ENCODE measurements around the gene SETD9.

The SETD9 gene

GRCh38 chr5:56900395-56900794, 9.0 kb upstream of the SETD9 start:
- no peak for TF ChIP-seq CTCF (IDR thresholded peaks at IDR 0.05)
- no peak for DNase-seq
- intact Hi-C loops (cut with DNase I; ENCODE audit: low total_unique reads): loop anchor here (5.0 kb wide), 1 partner anchor 322 kb away; no protein-coding TSS in a partner anchor
- Histone ChIP-seq H3K36me3 (no peaks in the 10 kb centered on the region), H3K4me1 (no peaks in the 10 kb centered on the region), H3K27ac (no peak overlapping the region), H3K27me3 (peaks cover 0 to 2% of the 10 kb centered on the region in 2 donors), H3K4me3 (no peak overlapping the region), H3K9me3 (no peaks in the 10 kb centered on the region)

GRCh38 chr5:56900858-56901578, 8.4 kb upstream of the SETD9 start:
- peak; percentile 64 to 68 for TF ChIP-seq CTCF (IDR thresholded peaks at IDR 0.05)
- DNase-seq: no peak

GRCh38 chr5:56908942-56909293, 478 bp upstream of the SETD9 start:
- Histone ChIP-seq H3K9me3 (no peaks in the 10 kb centered on the region), H3K4me1 (peaks cover 0 to 10% (median 4%) of the 10 kb centered on the region in 4 donors), H3K27ac (peak overlapping the region; percentile 92 to 94), H3K36me3 (no peaks in the 10 kb centered on the region), H3K4me3 (peak overlapping the region; percentile 67 to 74), H3K27me3 (peaks cover 0 to 2% of the 10 kb centered on the region in 2 donors)
- DNase-seq: peak in 1 of 2 donors; percentile 76
- intact Hi-C loops (cut with DNase I; ENCODE audit: low total_unique reads): loop anchor here (2.0 to 5.0 kb wide), 3 partner anchors 43 to 264 kb away; partner anchors contain the start of genes MAP3K1 and MIER3
- TF ChIP-seq CTCF (IDR thresholded peaks at IDR 0.05): peak in 1 of 2 experiments; percentile 7

More at GRCh38 chr5:56900858-56901578, 8.4 kb upstream of the SETD9 start:
- no peak overlapping the region for H3K27ac ChIP-seq
- no peaks in the 10 kb centered on the region for H3K36me3 ChIP-seq
- no peaks in the 10 kb centered on the region for H3K9me3 ChIP-seq
- no peak overlapping the region for H3K4me3 ChIP-seq
- H3K27me3 ChIP-seq: peaks cover 0 to 2% of the 10 kb centered on the region in 2 donors
- intact Hi-C loops (cut with DNase I; ENCODE audit: low total_unique reads): loop anchor here (5.0 kb wide), 1 partner anchor 321 kb away; no protein-coding TSS in a partner anchor
- H3K4me1 ChIP-seq: no peaks in the 10 kb centered on the region

- H3K4me1 ChIP-seq: peaks cover 0 to 10% (median 4%) of the 10 kb centered on the region in 4 donors
- no peaks in the 10 kb centered on the region for H3K27me3 ChIP-seq
- H3K4me3 ChIP-seq: peak overlapping the region; percentile 67 to 74
- no peak for TF ChIP-seq CTCF (IDR thresholded peaks at IDR 0.05)
- peak in 1 of 2 donors; percentile 50 for DNase-seq
- H3K9me3 ChIP-seq: no peaks in the 10 kb centered on the region
- H3K36me3 ChIP-seq: peaks cover 0 to 4% (median 0%) of the 10 kb centered on the region in 3 donors
- intact Hi-C loops (cut with DNase I; ENCODE audit: low total_unique reads): no loop called here
- H3K27ac ChIP-seq: peak overlapping the region; percentile 92 to 94
These were observed 992 bp downstream of the SETD9 start for GRCh38 chr5:56910210-56910965.

GRCh38 chr5:56913766-56914165, 4.4 kb downstream of the SETD9 start:
- Histone ChIP-seq H3K27me3 (no peaks in the 10 kb centered on the region), H3K27ac (no peak overlapping the region), H3K4me3 (no peak overlapping the region), H3K9me3 (no peaks in the 10 kb centered on the region), H3K4me1 (peaks cover 0 to 9% (median 3%) of the 10 kb centered on the region in 4 donors), H3K36me3 (peaks cover 0 to 8% (median 7%) of the 10 kb centered on the region in 3 donors)
- no peak for DNase-seq
- intact Hi-C loops (cut with DNase I; ENCODE audit: low total_unique reads): no loop called here
- TF ChIP-seq CTCF (IDR thresholded peaks at IDR 0.05): no peak

Measured in tibial artery (tissue), 4 donors.